Iris pigment epithelial cell (primary cell): ENCODE data around the gene MALT1.
"Not testable (repeated sequence)": the region's sequence is repeated elsewhere in the genome, so short reads cannot be mapped to it uniquely, and the experiment has no call there.

Source experiments
- DNase-seq: peaks from one replicate; pipeline ENCODE4 v3.0.0-alpha.2; 2011; ENCODE audit warnings: low read depth

Gene MALT1

DNA sequence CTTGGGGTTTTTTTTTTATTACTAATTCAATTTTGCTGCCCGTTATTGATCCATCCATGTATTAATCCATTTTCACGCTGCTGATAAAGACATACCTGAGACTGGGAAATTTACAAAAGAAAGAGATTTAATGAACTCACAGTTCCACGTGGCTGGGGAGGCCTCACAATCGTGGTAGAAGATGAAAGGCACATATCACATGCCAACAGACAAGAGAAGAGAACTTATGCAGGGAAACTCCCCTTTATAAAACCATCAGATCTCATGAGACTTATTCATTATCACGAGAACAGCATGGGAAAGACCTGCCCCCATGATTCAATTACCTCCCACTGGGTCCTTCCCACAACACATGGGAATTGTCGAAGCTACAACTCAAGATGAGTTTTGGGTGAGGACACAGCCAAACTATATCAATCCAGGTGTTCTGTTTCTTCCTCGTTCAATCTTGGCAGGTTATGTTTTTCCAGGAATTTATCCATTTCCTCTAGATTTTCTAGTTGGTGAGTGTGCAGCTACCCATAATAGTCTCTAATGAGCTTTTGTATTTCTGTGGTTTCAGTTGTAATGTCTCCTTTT, 18.0 kb upstream of the MALT1 start:
- DNase-seq, result not testable (repeated sequence)

DNA sequence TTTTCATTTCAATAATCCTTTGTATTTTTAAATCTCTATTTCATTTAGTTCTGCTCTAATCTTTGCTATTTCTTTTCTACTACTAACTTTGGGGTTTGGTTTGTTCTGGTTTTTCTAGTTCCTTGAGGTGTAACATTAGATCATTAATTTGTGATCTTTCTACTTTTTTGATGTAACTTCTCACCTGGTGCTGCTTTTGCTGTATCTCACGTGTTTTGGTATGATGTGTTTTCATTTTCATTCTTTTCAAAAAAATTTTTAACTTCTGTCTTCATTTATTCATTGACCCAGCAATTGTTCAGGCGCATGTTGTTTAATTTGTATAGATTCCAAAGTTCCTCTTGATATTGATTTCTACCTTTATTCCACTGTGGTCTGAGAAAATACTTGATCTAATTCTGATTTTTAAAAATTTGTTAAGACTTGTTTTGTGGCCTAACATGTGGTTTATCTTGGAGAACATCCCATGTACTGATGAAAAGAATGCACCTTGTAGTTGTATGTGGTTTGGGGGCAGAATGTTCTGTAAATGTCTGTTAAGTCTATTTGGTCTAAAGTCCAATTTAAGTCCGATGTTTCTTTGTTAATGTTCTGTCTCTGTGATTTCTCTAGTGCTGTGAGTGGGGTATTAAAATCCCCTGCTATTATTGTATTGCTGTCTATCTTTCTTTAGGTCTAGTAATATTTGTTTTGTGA, 17.3 kb upstream of the MALT1 start:
- peak; percentile 70 for DNase-seq

DNA sequence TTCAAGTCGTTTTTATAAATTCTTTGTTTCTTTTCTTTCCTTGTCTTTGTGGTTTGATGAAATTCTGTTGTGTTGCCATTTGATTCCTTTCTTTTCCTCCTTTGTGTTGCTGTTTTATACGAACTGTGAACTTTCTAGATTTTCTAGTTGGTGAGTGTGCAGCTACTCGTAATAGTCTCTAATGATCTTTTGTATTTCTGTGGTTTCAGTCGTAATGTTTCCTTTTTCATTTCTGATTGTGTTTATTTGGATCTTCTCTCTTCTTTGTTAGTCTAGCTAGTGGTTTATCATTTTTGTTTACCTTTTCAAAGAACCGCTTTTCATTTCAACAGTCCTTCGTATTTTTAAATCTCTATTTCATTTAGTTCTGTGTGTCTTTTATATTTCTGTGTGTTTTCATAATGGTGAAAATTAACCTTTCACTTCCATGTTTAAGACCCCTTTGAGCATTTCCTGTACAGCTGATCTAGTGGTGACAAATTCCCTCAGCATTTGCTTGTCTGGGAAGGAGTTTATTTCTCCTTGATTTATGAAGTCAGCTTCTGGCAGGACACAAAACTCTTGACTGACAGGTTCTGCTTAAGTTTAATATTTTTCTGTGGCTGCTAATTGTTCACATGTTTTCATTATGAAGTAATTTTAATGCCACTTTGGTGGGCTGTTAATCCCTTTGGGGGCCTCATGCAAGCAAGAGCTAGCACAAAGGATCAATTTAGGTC, 16.2 kb upstream of the MALT1 start:
- DNase-seq, result no peak

DNA sequence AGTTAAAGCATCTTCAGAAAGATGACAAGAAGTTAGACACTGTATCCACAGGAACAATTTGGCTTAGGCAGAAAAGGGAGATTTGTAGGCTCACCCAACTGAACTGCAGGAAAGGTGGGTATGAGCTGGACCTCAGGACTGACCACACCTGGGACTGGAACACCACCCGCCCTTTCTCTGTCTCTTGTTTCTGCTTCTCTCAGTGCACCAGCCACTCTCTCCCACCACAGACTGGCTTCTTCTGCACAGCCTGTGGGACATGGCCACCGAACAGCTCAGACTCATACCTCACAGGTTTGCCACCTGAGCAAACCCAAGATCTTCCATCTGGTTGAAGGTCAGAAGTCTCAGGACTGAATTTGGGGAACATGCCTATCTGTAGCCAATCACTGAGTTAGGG, 14.2 kb upstream of the MALT1 start:
- DNase-seq, result no peak

DNA sequence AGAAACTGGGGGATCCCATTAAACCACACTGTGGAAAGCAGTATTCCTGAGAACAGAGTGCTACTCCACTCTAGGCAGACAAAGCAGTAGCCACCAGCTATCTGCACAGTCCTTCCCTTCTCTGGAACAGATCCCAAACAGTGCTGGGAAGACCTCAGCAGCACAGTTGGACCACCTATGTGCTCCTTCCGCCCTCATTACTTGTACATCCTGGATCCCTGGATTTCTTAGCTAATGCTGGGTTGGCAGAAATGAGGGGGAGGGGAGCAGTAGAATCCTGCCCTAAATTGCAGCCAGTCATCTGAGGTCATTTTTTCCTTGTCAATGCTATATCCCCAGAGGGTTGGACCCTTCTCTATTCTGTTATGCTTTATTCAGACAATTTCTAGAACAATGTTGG, 13.8 kb upstream of the MALT1 start:
- no peak for DNase-seq

DNA sequence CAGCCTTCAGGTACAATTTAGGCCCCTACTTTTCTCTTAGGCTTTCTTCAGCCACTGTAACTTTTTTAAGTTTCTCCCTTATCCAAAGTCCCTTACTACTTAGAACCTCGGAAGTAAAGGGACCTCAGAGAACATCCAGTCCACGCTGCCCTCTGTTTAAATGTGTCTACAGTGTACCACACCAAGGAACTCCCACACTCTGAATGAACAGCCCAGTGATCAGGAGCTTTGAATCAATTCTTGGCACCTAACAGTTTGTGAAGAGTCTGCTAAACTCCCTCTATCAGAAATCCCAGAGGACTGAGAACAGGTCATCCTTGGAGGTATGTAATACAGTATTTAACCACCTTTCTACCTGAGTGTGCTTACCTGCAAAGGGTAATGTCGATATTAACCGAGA, 11.6 kb upstream of the MALT1 start:
- no peak for DNase-seq

DNA sequence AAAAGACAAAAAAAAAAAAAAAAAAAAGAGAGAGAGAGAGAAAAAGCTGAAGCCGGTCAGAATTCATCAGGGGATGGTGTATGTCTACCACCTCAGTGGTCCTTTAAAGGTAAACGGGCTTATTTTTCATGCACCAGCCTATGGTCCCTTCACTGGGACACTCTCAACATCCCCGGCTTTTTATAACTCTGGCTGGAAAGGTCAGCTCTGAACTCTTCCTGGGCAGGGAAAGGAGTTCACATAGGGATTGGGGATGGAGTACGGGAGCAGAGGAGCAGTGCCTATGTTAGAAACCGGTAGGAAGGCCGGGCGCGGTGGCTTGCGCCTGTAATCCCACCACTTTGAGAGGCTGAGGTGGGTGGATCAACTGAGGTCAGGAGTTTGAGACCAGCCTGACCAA, 10.3 kb upstream of the MALT1 start:
- DNase-seq, result no peak

DNA sequence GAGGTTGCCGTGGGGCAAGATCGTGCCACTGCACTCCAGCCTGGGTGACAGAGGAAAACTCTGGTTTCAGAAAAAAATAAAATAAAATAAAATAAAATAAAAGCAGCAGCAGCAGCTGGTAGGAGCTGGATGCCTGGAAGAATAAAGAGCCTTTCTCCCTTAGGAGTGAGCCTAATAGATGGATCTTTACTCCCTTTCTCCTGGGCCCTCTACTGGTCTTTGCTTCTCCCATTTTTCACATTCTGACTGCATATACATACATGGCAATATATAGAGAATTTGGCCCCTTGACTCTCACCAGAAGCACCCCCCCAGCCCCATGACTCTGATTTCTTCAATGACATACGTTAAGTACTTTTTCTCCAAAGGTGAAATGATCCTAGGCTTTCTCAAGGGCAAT, 9.8 kb upstream of the MALT1 start:
- no peak for DNase-seq

DNA sequence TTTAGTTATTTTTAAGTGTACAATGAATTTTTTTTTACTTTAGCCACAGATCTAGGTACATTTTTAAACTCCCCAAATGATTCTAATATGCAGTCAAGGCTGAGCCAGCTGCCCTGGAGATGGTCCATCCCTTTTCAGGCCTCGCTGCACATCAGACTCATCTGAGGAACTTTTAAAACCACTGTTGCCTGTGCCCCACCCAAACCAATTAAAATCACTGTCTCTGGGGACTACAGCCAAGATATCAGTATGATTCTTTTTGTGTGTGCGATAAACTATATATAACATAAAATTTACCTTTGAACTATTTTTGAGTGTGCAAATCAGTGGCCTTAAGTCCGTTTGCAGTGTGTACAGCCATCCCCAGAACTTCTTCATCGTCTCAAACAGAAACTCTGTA, 9.1 kb upstream of the MALT1 start:
- no peak for DNase-seq

DNA sequence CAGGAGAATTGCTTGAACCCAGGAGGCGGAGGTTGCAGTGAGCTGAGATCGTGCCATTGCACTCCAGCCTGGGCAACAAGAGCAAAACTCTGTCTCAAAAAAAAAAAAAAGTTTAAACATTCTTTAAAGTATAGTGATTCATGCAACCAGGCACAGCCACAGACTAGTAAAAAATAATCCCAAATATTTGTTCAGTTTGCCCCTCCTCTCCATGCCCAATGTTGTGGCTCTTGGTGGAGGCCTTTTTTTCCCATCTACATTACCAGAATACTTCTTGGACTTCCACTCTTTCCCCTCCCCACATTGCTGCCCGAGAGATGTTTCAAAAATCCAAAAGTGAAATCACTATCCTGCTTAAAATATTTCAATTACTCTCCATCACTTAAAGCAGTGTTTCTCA, 5.1 kb upstream of the MALT1 start:
- DNase-seq, result no peak

DNA sequence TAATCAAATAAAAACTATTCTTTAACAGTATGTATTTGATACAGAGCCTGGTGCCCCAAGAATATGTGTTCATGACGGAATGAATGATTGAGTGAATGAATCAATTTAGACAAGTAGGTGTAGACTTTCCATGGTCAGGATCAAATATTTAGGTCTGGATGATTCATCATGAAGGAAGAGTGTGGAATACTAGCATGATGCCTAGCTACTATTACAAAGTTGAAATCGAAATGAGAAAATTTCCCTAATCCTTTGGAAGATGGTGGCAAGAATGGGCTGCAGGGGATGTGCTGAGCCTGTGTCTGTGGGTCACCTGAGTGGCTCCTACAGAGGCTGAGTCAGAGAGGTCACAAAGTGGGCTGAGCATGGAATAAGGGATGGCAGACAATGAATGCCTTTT, 3.1 kb upstream of the MALT1 start:
- DNase-seq, result peak; percentile 25

DNA sequence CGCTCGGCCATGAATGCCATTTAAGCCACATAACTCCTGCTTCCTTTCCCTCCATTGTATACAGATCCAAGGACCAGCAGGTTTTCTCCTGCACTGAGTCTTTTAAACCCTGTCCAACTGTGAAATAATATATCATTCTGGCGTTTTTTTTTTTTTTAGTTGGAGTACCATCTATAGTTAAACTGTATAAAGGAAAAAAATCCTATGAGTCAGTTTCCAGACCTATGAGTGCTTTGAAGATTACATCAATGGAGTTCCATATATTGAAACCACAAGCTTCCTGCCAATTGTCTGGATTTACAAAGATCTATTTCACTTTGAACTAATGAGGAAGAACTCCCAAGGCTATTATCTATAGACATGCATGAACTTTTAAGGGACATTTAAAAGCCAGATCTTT, 2.4 kb upstream of the MALT1 start:
- peak; percentile 73 for DNase-seq

DNA sequence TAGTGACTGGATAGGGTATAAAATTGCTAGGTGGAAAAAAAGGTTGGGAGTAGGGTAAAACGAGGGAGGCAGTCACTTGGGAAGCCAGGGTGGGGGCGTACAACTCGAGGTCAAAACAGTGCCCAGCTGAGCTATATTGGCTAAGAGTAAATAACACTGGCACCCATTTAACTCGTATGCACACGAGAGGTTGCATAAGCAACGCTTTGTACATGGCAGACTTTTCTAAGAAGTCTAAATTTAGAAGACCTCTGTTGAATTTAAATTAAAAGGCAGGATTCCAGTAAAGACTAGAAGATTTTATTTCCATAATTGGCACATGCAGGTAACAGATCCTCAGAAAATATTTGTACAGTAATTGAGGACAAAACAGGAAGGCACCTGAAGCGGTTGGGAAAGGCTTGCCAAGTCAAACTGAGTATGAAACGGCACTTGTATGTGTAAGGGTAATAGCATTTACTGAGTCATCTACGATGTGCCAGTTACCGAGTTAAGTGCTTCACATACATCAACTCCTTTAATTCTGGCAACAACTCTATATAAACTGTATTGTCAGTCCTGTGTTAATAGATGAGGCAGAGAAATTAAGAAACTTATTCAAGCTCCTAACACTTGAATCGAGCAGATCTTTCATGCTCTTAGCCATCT, 1.4 kb upstream of the MALT1 start:
- DNase-seq, result peak; percentile 75

DNA sequence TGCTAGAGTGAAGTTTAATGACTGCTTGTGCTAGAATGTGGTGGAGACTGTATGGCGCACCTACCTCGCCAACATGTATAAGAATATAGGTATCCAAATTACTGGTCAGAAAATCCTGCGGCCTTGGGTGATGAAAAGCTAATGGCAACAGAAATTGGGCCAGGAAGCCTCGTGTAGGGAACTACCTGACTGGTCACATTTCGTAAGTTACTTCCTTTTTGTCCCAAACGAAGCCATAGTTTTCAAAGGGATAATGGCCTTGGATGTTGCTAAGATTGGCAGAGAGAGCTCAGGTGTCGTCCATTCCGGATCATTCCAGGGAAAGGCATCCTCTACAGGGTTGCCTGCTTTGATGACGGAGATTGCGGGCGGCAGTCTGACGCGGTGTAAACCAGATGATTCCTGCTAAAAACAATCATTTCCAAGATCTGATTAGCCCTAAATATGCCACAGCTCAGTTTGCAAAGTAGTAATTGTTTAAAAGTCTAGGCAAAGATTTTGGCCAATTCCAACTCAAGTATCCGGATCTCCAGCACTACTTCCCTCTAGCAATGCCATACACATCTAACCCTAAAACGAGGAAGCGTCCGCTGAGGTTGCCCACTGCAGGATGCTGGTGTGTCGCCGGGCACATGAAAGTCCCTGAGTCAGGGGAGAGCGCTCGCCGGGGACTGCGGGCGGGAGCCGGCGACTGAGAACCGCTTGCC, 708 bp upstream of the MALT1 start:
- peak; percentile 41 for DNase-seq

DNA sequence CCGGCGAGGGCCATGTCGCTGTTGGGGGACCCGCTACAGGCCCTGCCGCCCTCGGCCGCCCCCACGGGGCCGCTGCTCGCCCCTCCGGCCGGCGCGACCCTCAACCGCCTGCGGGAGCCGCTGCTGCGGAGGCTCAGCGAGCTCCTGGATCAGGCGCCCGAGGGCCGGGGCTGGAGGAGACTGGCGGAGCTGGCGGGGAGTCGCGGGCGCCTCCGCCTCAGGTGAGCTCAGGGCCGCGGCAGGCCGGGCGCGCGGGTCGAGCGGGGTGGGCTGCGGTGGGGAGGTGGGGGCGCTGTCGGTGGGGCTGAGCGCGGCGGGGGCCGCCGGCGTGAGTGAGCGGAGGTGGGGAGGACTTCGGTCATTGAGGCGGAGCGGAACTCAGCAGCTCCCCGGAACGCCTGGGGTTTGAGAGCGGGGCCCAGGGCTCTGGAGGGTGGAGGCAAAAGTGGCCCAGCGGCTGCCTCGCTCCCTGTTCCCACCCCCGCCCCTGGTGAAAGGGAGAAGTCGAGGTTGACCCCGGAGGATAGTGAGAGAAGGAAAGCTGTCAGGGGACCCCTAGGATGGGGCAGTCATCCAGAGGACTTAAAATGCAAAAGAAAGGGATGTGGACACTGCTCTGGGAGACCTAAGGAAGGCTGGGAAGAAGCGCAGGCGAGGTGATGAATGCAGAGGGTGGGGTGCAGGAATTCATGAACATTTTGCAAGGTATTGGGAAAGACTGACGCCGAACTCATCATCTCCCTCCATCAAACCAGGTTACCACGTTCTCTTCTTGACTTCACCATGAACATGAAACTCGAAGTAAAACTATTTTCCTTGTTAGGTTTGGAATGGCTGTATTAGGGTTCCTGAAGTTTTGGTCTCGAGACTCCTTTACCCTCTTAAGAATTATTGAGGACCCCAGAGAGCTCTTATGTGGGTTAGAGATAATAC, 633 bp downstream of the MALT1 start:
- DNase-seq, result peak; percentile 68

DNA sequence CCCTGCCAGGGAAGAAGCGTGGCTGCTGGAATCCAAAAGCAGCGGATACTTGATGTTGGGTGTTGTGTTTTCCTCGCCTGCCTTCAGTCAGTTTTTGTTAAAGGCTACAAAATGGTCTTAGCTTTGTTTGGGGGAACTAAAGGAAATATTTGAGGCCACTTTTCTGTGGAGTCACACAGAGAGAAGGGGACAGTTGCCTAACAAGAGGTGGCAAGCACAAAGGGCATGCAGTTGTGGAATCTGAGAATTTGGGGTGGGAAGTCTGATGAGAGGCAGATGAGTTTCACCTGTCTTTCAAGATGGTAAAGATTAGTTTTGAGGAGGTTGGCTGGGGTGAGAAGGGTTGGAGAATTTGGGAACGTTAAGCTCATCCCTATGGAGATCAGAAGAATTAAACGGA, 2.9 kb downstream of the MALT1 start:
- no peak for DNase-seq

DNA sequence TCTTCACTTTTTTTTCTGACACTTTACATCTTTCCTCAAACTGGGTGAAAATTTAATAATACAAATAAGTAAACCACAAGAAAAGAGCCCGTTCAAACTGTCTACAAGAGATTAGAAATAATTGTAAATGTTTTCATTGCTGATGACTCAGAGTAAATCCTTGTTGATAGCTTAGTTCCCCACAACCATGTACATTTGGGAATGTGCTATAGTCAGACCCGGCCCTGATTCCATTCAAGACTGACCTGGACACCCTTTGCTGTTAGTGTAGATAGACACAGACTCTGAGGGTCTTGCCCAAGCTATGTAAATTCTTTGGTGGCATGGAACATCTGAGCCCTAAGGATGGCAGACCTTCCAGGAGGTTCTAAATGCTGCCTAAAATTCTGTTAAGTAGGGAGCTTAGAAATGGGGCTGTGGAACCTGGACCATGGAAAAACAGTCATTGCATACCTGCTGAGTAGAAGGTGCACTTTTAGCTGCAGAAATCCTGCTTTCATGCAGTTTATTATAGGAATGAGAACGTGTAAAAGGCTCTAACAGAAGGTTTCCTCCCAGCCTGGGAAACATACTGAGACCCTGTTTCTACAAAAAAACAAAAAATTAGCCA, 3.7 kb downstream of the MALT1 start:
- peak; percentile 66 for DNase-seq

DNA sequence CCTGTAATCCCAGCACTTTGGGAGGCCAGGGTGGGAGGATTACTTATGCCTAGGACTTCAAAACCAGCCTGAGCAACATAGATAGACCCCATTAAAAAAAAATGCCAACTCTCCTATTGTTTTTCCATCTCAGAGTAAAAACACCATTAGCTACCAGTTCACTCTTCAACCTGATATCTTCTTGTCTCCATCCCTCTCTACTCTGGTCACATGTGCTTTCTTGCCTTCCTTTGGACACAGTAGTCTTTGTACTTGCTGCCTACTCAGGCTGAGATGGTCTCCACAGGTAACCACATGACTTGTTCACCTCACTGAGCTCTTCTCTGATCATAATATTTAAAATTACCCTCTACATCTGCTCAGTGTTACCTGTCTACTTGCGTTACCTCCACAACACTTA, 5.0 kb downstream of the MALT1 start:
- no peak for DNase-seq

DNA sequence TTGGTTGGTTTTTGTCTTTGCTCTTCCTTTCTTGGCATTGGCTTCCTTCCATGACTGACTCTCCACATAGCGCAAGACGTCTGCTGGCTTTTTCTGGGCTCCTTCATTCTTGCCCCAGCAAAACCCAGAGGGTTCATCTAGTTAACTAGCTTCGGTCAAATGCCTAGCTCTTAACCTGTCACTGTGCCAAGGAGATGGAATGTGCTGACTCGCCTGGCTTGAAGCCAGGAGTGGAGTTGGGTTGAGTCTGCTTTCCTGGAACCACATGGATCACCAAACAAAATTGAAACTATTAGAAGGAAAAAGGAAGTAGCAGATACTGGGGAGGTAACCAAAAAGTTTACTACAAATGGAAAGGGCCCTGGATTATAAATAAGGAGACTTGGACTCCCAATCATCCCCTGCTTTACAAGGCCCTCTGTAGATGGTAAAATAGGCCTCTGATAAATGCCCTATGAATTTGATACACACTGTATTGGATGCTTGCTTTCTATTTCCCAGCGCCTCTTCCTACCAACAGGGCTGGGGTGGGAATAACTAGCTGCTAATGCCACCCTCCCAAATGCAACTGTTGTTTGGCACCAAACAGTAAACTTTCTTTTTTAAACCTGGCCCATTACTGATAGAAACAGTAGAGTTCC, 11.3 kb downstream of the MALT1 start:
- peak; percentile 88 for DNase-seq

DNA sequence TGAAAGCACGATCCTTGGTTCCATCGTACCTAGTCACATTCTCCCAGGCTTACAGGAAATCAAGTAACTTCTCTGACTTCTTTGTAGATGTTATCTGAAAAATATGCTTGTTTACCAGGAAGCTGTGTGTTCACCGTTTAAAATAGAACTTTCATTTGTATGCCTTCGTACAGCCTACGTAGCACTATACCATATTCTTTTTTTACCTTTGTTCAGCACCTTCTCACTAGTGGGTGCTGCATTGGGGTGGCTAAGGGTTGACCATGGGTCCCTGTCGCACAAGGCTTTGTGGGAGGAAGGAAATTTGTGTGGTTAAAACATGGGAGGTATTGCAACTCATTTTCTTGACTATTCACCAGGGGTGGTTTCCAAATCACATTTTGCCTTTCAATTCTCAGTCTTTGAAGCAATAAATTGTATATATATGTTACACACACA, 16.6 kb downstream of the MALT1 start:
- DNase-seq, result no peak
